Vagina (tissue), 2 donors: ENCODE data around the gene MFF. TPM values are rescaled to one million over a fixed set of nuclear protein-coding genes. Genes with fewer than 3 reads are reported as not detected.

Experiments
- DNase-seq, 2 donors: peaks; one replicate each; pipeline ENCODE4 v3.0.0-alpha.2; 2017; ENCODE audit errors: extremely low spot score in 2 of 2
- H3K27ac ChIP-seq: fragments of 200-600 bp; sonication (generic); one replicate; pipeline ENCODE4 v1.5.1; 2019
- H3K27me3 ChIP-seq: fragments of 200-600 bp; sonication (generic); one replicate; pipeline ENCODE4 v1.5.1; 2019
- H3K36me3 ChIP-seq, 2 donors: fragments of 200-600 bp; sonication (generic); one replicate each; pipeline ENCODE4 v1.5.1; 2017 to 2019
- H3K4me1 ChIP-seq: fragments of 200-600 bp; sonication (generic); one replicate; pipeline ENCODE4 v1.5.1; 2019
- H3K4me3 ChIP-seq, 2 donors: fragments of 200-600 bp; sonication (generic); 1 replicate in 1 of 2; 2 replicates in 1 of 2; pipeline ENCODE4 v1.5.1; 2016 to 2019
- H3K9me3 ChIP-seq: fragments of 200-600 bp; sonication (generic); one replicate; pipeline ENCODE4 v1.5.1; 2019
- POLR2A ChIP-seq, 2 donors: fragments of 450-650 bp; IDR thresholded peaks; one replicate each; pipeline ENCODE4 v1.6.1; 2017; ENCODE audit warnings: antibody characterized with exemption in 2 of 2, mild to moderate bottlenecking in 2 of 2, moderate library complexity in 2 of 2
- POLR2AphosphoS5 ChIP-seq, 2 donors: sonication (generic); formaldehyde crosslinking; IDR thresholded peaks; one replicate each; pipeline ENCODE4 v1.9.0; 2017; ENCODE audit warnings: antibody characterized with exemption in 2 of 2, mild to moderate bottlenecking in 2 of 2, low read depth in 1 of 2; ENCODE audit not compliant: insufficient read depth in 1 of 2
- intact Hi-C: fragments of 100-400 bp; cut with DNase I; formaldehyde crosslinking; loops from one replicate; pipeline ENCODE4 v1.15.1; 2023
- total RNA-seq: library from RNA; depleted of rRNA; stranded (reverse); fragments of >200 nt; gene quantifications from one replicate; pipeline ENCODE4 v1.2.3, GENCODE V29; 2016
- TF ChIP-seq, protein P1 (sequence below), 3 experiments: fragments of 450-650 bp in 2 of 3; fragments of 200-600 bp in 1 of 3; sonication (generic) in 1 of 3; IDR thresholded peaks; one replicate each; pipeline ENCODE4 v1.5.1; 2017 to 2019; ENCODE audit warnings: antibody characterized with exemption in 3 of 3, mild to moderate bottlenecking in 2 of 3, moderate library complexity in 2 of 3

MFF gene, protein sequence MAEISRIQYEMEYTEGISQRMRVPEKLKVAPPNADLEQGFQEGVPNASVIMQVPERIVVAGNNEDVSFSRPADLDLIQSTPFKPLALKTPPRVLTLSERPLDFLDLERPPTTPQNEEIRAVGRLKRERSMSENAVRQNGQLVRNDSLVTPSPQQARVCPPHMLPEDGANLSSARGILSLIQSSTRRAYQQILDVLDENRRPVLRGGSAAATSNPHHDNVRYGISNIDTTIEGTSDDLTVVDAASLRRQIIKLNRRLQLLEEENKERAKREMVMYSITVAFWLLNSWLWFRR
- 109 TPM for total RNA-seq

DNA sequence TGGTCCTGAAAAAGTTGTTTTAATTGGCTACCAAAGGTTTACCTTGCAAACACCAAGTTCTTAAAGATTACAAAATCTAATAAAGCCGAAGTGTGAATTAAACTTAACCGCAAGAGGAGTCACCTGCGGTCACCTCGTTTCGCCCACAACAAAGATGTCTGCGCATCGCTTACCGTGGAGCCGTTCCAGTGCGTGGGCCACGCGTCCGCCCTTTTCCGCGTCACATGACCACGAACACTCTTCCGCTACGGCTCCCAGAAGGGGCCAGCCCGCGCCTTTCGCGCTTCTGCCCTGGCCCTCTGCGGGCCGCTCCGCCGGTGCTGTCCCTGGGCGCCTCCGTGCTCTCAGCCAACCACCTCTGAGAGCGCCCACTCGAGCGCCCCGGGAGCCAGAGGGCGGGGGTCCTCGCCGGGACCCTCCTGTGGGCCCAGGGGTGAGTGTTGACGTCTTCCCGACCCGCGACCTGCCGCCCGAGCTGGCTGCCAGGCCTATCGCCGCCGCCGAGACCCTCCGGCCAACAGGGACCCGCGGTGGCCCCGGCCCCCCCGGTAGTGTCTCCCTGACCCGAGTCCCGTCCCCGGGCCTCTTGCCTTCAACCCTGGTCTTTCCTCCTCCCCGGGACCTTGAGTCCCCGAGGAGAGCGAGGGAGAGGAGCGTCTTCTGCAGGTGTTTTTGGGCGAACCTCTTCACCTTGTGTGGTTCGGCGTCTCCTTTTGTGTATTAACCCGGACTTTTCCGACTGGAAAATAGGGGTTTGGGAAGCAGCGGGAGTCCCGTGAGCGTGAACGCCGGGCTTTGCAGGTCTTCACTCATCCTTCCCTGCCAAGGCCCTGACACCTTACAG, at the start of gene MFF:
TSS of gene MFF (plus strand) at position 257 of the 844 bp plus-strand sequence. CDS start 5,415 bp downstream, outside the sequence.
- Histone ChIP-seq H3K27me3 (no peaks in the 10 kb centered on the region), H3K9me3 (no peaks in the 10 kb centered on the region), H3K4me1 (peaks cover 23% of the 10 kb centered on the region), H3K4me3 (peak within 1 kb of the TSS; percentile 61 to 94), H3K27ac (peak within 1 kb of the TSS; percentile 94), H3K36me3 (no peaks in the 10 kb centered on the region)
- peak in 1 of 2 donors; percentile 94 for DNase-seq
- TF ChIP-seq POLR2AphosphoS5 (IDR thresholded peaks at IDR 0.05; ENCODE audit: insufficient read depth in 1 of 2, low read depth in 1 of 2) (peak; percentile 94), POLR2A (IDR thresholded peaks at IDR 0.05) (peak in 1 of 2 donors; percentile 58)
- TF ChIP-seq, protein P1, sequence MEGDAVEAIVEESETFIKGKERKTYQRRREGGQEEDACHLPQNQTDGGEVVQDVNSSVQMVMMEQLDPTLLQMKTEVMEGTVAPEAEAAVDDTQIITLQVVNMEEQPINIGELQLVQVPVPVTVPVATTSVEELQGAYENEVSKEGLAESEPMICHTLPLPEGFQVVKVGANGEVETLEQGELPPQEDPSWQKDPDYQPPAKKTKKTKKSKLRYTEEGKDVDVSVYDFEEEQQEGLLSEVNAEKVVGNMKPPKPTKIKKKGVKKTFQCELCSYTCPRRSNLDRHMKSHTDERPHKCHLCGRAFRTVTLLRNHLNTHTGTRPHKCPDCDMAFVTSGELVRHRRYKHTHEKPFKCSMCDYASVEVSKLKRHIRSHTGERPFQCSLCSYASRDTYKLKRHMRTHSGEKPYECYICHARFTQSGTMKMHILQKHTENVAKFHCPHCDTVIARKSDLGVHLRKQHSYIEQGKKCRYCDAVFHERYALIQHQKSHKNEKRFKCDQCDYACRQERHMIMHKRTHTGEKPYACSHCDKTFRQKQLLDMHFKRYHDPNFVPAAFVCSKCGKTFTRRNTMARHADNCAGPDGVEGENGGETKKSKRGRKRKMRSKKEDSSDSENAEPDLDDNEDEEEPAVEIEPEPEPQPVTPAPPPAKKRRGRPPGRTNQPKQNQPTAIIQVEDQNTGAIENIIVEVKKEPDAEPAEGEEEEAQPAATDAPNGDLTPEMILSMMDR (IDR thresholded peaks at IDR 0.05): peak in 1 of 3 experiments; percentile 25
- intact Hi-C loops: no loop called here

DNA sequence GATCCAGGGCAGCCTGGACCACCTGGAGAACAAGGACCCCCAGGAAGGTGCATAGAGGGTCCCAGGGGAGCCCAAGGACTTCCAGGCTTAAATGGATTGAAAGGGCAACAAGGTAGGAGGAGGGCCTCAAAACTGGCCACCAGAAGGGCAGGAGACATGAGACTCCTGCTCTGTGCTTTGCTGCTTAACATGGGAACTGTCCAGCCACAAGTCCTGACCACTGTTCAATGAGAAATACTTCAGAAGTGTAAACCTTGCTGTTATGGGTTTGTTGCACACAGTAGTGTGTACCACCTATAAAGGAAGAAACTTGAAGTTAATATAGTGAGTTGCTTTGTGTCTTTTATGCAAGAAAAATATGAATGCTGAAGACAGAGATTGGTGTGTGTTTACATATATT, 44.2 kb upstream of the MFF start:
- TF ChIP-seq POLR2A (IDR thresholded peaks at IDR 0.05): no peak
- TF ChIP-seq, protein P1 (IDR thresholded peaks at IDR 0.05): no peak
- TF ChIP-seq POLR2AphosphoS5 (IDR thresholded peaks at IDR 0.05; ENCODE audit: insufficient read depth in 1 of 2, low read depth in 1 of 2): no peak
- Histone ChIP-seq H3K9me3 (no peaks in the 10 kb centered on the region), H3K36me3 (no peaks in the 10 kb centered on the region), H3K4me3 (no peak overlapping the region), H3K27me3 (no peaks in the 10 kb centered on the region), H3K4me1 (no peaks in the 10 kb centered on the region), H3K27ac (no peak overlapping the region)
- intact Hi-C loops: no loop called here
- no peak for DNase-seq

DNA sequence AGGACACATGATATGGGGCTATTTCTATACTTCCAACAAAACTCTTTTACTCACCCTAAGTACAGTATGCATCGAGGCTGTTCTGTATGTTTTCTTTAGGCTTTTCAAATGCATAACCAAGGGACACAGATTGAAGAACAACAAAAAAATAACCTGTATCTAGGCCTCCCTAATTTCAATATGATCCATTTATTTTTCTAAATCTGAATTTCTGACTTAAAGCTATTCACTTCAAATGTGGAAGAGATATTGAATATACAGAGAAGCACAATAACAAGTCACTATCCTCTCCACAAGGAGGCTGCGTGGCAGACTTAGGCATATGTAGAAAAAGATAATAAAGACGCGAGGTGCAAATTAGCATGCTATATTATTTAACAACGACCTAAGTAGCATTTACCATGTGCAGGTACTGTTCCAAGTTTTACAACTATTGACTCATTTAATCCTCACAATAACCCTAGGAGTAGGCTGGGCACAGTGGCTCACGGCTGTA, 39.3 kb upstream of the MFF start:
- H3K4me1 ChIP-seq: peaks cover 5% of the 10 kb centered on the region
- no peak overlapping the region for H3K4me3 ChIP-seq
- TF ChIP-seq, protein P1 (IDR thresholded peaks at IDR 0.05): no peak
- TF ChIP-seq POLR2A (IDR thresholded peaks at IDR 0.05) (no peak), POLR2AphosphoS5 (IDR thresholded peaks at IDR 0.05; ENCODE audit: insufficient read depth in 1 of 2, low read depth in 1 of 2) (no peak)
- intact Hi-C loops: no loop called here
- no peaks in the 10 kb centered on the region for H3K36me3 ChIP-seq
- DNase-seq: no peak
- no peaks in the 10 kb centered on the region for H3K9me3 ChIP-seq
- H3K27me3 ChIP-seq: no peaks in the 10 kb centered on the region
- H3K27ac ChIP-seq: no peak overlapping the region

DNA sequence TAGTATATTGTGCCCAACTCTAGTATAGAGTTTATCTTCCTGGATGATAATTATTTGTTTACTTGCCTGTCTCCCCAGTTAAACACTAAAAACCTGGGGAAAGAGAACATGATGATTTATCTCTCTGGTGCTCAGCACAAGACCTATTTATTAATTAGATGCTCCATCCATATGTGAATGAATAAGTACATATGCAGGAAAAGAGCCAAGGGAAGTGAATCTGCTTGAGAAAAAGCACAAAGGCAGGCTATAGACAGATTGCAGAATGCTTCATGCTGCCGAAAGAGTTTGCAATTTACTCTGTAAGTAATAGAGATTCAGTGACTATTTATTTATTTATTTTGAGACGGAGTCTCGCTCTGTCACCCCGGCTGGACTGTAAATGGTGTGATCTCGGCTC, 37.3 kb upstream of the MFF start:
- DNase-seq: no peak
- no peak overlapping the region for H3K27ac ChIP-seq
- TF ChIP-seq POLR2A (IDR thresholded peaks at IDR 0.05) (no peak), POLR2AphosphoS5 (IDR thresholded peaks at IDR 0.05; ENCODE audit: insufficient read depth in 1 of 2, low read depth in 1 of 2) (no peak)
- TF ChIP-seq, protein P1 (IDR thresholded peaks at IDR 0.05): no peak
- no peaks in the 10 kb centered on the region for H3K9me3 ChIP-seq
- H3K27me3 ChIP-seq: no peaks in the 10 kb centered on the region
- peaks cover 5% of the 10 kb centered on the region for H3K4me1 ChIP-seq
- no peak overlapping the region for H3K4me3 ChIP-seq
- H3K36me3 ChIP-seq: no peaks in the 10 kb centered on the region
- intact Hi-C loops: no loop called here
